ENCODE data around the gene EFHC1. TPM values are rescaled to one million over a fixed set of nuclear protein-coding genes. Genes with fewer than 3 reads are reported as not detected.

Gene EFHC1
- total RNA-seq, 6 donors from 2014 or later: 16.2 to 96.4 (median 21.6) TPM

DNA sequence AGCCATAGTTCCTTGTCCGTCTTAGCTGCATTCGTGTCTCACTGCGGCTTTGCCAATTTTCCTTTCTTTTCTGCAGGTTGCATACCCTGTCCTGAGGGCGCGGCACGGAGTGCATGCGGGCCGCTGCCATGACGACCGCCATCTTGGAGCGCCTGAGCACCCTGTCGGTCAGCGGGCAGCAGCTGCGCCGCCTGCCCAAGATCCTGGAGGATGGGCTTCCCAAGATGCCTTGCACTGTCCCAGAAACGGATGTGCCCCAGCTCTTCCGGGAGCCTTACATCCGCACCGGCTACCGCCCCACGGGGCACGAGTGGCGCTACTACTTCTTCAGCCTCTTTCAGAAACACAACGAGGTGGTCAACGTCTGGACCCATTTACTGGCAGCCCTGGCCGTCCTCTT, 17.1 kb upstream of the EFHC1 start:
- Histone ChIP-seq H3K4me1 (peaks cover 0 to 4% (median 0%) of the 10 kb centered on the region in 4 donors), H3K9me3 (no peaks in the 10 kb centered on the region), H3K4me3 (no peak overlapping the region), H3K27me3 (no peaks in the 10 kb centered on the region), H3K36me3 (peaks cover 0 to 12% (median 9%) of the 10 kb centered on the region in 4 donors), H3K27ac (no peak overlapping the region)
- 96 to 98% methylated on average over 23 to 26 of the region's 26 CpGs for WGBS, 2 donors
- DNase-seq: peak in 1 of 2 donors; percentile 68
- no peak for TF ChIP-seq POLR2AphosphoS5 (IDR thresholded peaks at IDR 0.05)
- TF ChIP-seq EP300 (IDR thresholded peaks at IDR 0.05): no peak
- TF ChIP-seq, protein P1, sequence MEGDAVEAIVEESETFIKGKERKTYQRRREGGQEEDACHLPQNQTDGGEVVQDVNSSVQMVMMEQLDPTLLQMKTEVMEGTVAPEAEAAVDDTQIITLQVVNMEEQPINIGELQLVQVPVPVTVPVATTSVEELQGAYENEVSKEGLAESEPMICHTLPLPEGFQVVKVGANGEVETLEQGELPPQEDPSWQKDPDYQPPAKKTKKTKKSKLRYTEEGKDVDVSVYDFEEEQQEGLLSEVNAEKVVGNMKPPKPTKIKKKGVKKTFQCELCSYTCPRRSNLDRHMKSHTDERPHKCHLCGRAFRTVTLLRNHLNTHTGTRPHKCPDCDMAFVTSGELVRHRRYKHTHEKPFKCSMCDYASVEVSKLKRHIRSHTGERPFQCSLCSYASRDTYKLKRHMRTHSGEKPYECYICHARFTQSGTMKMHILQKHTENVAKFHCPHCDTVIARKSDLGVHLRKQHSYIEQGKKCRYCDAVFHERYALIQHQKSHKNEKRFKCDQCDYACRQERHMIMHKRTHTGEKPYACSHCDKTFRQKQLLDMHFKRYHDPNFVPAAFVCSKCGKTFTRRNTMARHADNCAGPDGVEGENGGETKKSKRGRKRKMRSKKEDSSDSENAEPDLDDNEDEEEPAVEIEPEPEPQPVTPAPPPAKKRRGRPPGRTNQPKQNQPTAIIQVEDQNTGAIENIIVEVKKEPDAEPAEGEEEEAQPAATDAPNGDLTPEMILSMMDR (IDR thresholded peaks at IDR 0.05): no peak
- TF ChIP-seq POLR2A (IDR thresholded peaks at IDR 0.05): no peak
- no peak for ATAC-seq (ENCODE audit: low FRiP score in 2 of 2)

DNA sequence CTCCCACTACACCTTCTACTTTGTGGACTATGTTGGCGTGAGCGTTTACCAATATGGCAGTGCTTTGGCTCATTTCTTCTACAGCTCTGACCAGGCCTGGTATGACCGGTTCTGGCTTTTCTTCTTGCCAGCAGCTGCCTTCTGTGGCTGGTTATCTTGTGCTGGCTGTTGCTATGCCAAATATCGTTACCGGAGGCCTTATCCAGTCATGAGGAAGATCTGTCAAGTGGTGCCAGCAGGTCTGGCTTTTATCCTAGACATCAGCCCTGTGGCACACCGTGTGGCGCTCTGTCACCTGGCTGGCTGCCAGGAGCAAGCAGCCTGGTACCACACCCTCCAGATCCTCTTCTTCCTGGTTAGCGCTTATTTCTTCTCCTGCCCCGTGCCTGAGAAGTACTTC, 16.5 kb upstream of the EFHC1 start:
- H3K4me1 ChIP-seq: peaks cover 0 to 4% (median 0%) of the 10 kb centered on the region in 4 donors
- H3K4me3 ChIP-seq: no peak overlapping the region
- ATAC-seq (ENCODE audit: low FRiP score in 2 of 2) (peak in 1 of 2 donors; percentile 24), DNase-seq (no peak)
- WGBS, 2 donors: 83 to 90% methylated on average over 9 of the region's 9 CpGs
- TF ChIP-seq, protein P1 (IDR thresholded peaks at IDR 0.05): no peak
- TF ChIP-seq POLR2A (IDR thresholded peaks at IDR 0.05) (no peak), EP300 (IDR thresholded peaks at IDR 0.05) (no peak), POLR2AphosphoS5 (IDR thresholded peaks at IDR 0.05) (no peak)
- no peaks in the 10 kb centered on the region for H3K27me3 ChIP-seq
- no peak overlapping the region for H3K27ac ChIP-seq
- peaks cover 0 to 12% (median 9%) of the 10 kb centered on the region in 4 donors for H3K36me3 ChIP-seq
- H3K9me3 ChIP-seq: no peaks in the 10 kb centered on the region

DNA sequence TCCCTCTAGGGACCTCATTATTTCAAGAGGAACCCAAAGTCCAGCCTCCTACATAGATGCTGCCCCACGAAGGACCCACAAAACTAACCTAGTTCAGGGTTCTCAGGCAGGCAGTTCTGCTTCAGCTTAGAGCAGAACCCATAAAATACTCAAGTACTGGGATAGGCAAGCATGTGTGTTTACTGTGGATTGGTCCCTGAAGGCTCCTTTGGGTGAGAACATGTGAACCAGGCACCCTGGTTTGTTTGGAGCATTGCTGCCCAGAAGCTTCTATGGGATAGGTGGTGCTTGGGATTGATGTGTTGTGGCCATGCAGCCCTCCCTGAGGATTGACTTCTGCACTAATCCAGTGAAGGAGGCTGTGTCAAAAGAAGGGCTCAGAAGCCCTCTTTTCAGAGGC, 14.9 kb upstream of the EFHC1 start:
- TF ChIP-seq, protein P1 (IDR thresholded peaks at IDR 0.05): no peak
- TF ChIP-seq POLR2A (IDR thresholded peaks at IDR 0.05) (no peak), EP300 (IDR thresholded peaks at IDR 0.05) (no peak), POLR2AphosphoS5 (IDR thresholded peaks at IDR 0.05) (no peak)
- WGBS, 2 donors: 86 to 92% methylated on average over 1 of the region's 1 CpG
- no peak for ATAC-seq (ENCODE audit: low FRiP score in 2 of 2)
- H3K4me1 ChIP-seq: no peaks in the 10 kb centered on the region
- H3K27me3 ChIP-seq: no peaks in the 10 kb centered on the region
- no peak overlapping the region for H3K27ac ChIP-seq
- H3K36me3 ChIP-seq: peaks cover 0 to 12% (median 9%) of the 10 kb centered on the region in 4 donors
- no peak overlapping the region for H3K4me3 ChIP-seq
- H3K9me3 ChIP-seq: no peaks in the 10 kb centered on the region
- no peak for DNase-seq

DNA sequence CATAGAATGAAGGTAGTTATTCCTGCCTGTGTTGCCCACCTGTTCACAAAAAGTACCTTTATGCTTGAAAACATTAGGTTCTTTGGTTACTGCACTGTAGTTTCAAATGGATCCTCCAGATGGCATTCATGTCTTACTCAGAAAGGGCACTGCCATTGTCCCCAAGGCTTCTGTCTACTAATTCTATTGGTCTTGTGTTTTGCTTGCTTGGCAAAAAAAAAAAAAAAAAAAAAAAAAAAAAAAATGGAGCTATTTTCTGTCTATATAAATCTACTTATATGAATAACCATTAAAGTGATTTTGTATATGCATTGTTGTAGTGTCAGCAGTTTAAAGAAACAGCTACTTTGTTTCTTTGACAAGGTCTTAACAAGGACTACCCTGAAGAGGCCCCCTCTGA, 12.7 kb upstream of the EFHC1 start:
- no peak overlapping the region for H3K4me3 ChIP-seq
- ATAC-seq (ENCODE audit: low FRiP score in 2 of 2) (no peak), DNase-seq (no peak)
- TF ChIP-seq, protein P1 (IDR thresholded peaks at IDR 0.05): peak in 4 of 6 experiments; percentile 15 to 46 (median 36)
- TF ChIP-seq POLR2AphosphoS5 (IDR thresholded peaks at IDR 0.05): no peak
- H3K27ac ChIP-seq: no peak overlapping the region
- H3K4me1 ChIP-seq: no peaks in the 10 kb centered on the region
- no peaks in the 10 kb centered on the region for H3K9me3 ChIP-seq
- no peaks in the 10 kb centered on the region for H3K27me3 ChIP-seq
- peaks cover 0 to 12% (median 9%) of the 10 kb centered on the region in 4 donors for H3K36me3 ChIP-seq

DNA sequence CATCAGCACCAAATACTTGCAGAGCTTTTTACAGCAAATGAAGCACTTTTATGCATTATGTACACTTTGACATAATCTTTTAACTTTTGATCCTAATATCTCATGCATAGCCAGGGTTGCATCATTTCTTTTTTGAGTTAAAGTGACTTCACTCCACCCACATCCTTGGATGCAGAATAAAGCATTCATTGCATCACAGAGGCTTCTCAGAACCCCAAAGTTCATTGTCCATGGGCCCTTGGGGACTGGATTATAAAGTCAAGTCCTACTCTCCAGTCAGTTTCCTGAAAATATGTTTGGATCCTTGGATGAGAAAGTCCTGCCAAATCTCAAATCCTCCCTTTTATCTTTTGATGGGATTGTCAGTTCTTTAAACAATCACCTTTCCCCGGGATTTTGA, 10.6 kb upstream of the EFHC1 start:
- DNase-seq: no peak
- Histone ChIP-seq H3K4me3 (no peak overlapping the region), H3K9me3 (no peaks in the 10 kb centered on the region), H3K27ac (no peak overlapping the region), H3K27me3 (no peaks in the 10 kb centered on the region), H3K36me3 (no peaks in the 10 kb centered on the region), H3K4me1 (no peaks in the 10 kb centered on the region)
- 48 to 50% methylated on average over 1 of the region's 1 CpG for WGBS, 2 donors
- TF ChIP-seq POLR2AphosphoS5 (IDR thresholded peaks at IDR 0.05): no peak
- TF ChIP-seq EP300 (IDR thresholded peaks at IDR 0.05): no peak
- TF ChIP-seq, protein P1 (IDR thresholded peaks at IDR 0.05): no peak
- TF ChIP-seq POLR2A (IDR thresholded peaks at IDR 0.05): no peak
- ATAC-seq (ENCODE audit: low FRiP score in 2 of 2): peak in 1 of 2 donors; percentile 71
